ENCODE measurements around the gene LSM4. TPM values are rescaled to one million over a fixed set of nuclear protein-coding genes. Genes with fewer than 3 reads are reported as not detected.

LSM4 gene
- total and polyA plus RNA-seq, 2 of the 13 experiments (the other 11 are each of a cell fraction or from before 2014, with no cell fraction given), result 65.8 to 166 TPM

DNA sequence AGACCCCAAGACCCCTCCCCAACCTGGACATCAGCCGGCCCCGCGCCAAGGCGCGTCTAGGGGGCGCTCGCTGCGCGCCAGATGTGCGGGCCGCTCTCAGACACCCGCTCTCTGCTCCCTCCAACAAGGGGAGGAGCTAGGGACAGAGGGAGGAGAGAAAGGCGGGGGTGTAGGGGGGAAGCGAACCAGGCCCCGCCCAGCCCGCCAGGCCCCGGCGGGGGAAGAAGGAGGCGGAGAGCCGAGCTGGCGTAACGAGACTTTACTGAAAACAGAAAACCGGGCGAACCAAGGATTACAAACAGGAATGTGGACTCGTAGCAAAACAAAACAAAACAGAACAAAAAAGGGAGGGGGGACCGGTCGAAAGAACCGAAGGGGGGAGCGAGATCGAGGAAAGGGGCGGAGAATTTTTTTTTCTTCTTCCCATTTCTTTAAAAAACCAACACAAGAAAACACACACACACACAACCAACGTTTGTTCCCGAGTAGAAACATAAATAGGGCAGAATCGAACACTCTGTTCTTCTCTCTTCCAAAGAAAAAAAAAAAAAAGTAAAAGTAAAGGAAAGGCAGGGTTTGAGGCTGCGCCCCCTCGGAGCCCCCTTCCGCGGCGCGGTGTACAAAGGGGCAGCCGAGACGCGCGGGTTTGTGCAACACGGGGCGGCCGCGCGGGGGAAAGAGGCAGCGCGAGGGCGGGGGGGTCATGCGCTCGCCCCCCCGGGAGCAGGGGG is 43.2 kb downstream of the LSM4 start (continued):
- TF ChIP-seq JDP2 (CRISPR knock-in tag; IDR thresholded peaks at IDR 0.05; ENCODE audit: borderline replicate concordance), result no peak
- TF ChIP-seq KLF11 (CRISPR knock-in tag; IDR thresholded peaks at IDR 0.05), result no peak
- no peak for TF ChIP-seq NCOA5 (CRISPR knock-in tag; IDR thresholded peaks at IDR 0.05)
- TF ChIP-seq, protein P1, sequence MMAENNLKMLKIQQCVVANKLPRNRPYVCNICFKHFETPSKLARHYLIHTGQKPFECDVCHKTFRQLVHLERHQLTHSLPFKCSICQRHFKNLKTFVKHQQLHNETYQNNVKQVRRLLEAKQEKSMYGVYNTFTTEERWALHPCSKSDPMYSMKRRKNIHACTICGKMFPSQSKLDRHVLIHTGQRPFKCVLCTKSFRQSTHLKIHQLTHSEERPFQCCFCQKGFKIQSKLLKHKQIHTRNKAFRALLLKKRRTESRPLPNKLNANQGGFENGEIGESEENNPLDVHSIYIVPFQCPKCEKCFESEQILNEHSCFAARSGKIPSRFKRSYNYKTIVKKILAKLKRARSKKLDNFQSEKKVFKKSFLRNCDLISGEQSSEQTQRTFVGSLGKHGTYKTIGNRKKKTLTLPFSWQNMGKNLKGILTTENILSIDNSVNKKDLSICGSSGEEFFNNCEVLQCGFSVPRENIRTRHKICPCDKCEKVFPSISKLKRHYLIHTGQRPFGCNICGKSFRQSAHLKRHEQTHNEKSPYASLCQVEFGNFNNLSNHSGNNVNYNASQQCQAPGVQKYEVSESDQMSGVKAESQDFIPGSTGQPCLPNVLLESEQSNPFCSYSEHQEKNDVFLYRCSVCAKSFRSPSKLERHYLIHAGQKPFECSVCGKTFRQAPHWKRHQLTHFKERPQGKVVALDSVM (CRISPR knock-in tag; IDR thresholded peaks at IDR 0.05), result peak; percentile 44
- TF ChIP-seq ZNF563 (CRISPR knock-in tag; IDR thresholded peaks at IDR 0.05), result no peak
- TF ChIP-seq PHF8 (CRISPR knock-in tag; IDR thresholded peaks at IDR 0.05), result peak; percentile 19; the same call in 1 of the 2 replicates
- TF ChIP-seq, protein P2, sequence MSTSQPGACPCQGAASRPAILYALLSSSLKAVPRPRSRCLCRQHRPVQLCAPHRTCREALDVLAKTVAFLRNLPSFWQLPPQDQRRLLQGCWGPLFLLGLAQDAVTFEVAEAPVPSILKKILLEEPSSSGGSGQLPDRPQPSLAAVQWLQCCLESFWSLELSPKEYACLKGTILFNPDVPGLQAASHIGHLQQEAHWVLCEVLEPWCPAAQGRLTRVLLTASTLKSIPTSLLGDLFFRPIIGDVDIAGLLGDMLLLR (CRISPR knock-in tag; IDR thresholded peaks at IDR 0.05), result no peak
- no peak for TF ChIP-seq NFRKB (IDR thresholded peaks at IDR 0.05)
- peak; percentile 14 for TF ChIP-seq TGIF2 (CRISPR knock-in tag; IDR thresholded peaks at IDR 0.05)
- TF ChIP-seq THYN1 (CRISPR knock-in tag; IDR thresholded peaks at IDR 0.05; ENCODE audit: borderline replicate concordance, low read depth), result no peak
- TF ChIP-seq POGZ (CRISPR knock-in tag; IDR thresholded peaks at IDR 0.05), result no peak
- TF ChIP-seq ZNF546 (CRISPR knock-in tag; conservative IDR thresholded peaks at IDR 0.05), result no peak
- TF ChIP-seq, protein P3, sequence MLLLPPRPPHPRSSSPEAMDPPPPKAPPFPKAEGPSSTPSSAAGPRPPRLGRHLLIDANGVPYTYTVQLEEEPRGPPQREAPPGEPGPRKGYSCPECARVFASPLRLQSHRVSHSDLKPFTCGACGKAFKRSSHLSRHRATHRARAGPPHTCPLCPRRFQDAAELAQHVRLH (CRISPR knock-in tag; IDR thresholded peaks at IDR 0.05; ENCODE audit: borderline replicate concordance, low read depth), result no peak
- no peak for TF ChIP-seq KDM1A (CRISPR knock-in tag; IDR thresholded peaks at IDR 0.05)
- TF ChIP-seq NFKBIZ (CRISPR knock-in tag; IDR thresholded peaks at IDR 0.05), result no peak
- TF ChIP-seq GATAD1 (CRISPR knock-in tag; IDR thresholded peaks at IDR 0.05), result peak; percentile 75
- 0 out of 2 replicates have a peak, but pooled peaks have one; percentile 10 for TF ChIP-seq FOXK2 (IDR thresholded peaks at IDR 0.05)
- TF ChIP-seq, protein P4, sequence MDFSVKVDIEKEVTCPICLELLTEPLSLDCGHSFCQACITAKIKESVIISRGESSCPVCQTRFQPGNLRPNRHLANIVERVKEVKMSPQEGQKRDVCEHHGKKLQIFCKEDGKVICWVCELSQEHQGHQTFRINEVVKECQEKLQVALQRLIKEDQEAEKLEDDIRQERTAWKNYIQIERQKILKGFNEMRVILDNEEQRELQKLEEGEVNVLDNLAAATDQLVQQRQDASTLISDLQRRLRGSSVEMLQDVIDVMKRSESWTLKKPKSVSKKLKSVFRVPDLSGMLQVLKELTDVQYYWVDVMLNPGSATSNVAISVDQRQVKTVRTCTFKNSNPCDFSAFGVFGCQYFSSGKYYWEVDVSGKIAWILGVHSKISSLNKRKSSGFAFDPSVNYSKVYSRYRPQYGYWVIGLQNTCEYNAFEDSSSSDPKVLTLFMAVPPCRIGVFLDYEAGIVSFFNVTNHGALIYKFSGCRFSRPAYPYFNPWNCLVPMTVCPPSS (IDR thresholded peaks at IDR 0.05), result no peak
- peak; percentile 41 for TF ChIP-seq ZMYM4 (CRISPR knock-in tag; IDR thresholded peaks at IDR 0.05)
- TF ChIP-seq ZNF101 (CRISPR knock-in tag; IDR thresholded peaks at IDR 0.05; ENCODE audit: borderline replicate concordance, low read depth), result no peak
- peak; percentile 55; the same call in 1 of the 2 replicates for TF ChIP-seq ZSCAN20 (CRISPR knock-in tag; IDR thresholded peaks at IDR 0.05; ENCODE audit: borderline replicate concordance)
- no peak for TF ChIP-seq SIN3B (IDR thresholded peaks at IDR 0.05; ENCODE audit: low read length)
- no peak for TF ChIP-seq IKZF4 (CRISPR knock-in tag; IDR thresholded peaks at IDR 0.05; ENCODE audit: borderline replicate concordance, low read depth, not compliant biosample characterization)
- TF ChIP-seq, protein P5, sequence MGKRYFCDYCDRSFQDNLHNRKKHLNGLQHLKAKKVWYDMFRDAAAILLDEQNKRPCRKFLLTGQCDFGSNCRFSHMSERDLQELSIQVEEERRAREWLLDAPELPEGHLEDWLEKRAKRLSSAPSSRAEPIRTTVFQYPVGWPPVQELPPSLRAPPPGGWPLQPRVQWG (CRISPR knock-in tag; IDR thresholded peaks at IDR 0.05; ENCODE audit: borderline replicate concordance, low read depth), result no peak
- no peak for TF ChIP-seq ZNF598 (CRISPR knock-in tag; IDR thresholded peaks at IDR 0.05; ENCODE audit: borderline replicate concordance)
- TF ChIP-seq HNRNPL (IDR thresholded peaks at IDR 0.05; ENCODE audit: low read depth, low read length), result 0 out of 2 replicates have a peak, but pooled peaks have one; percentile 21
- no peak for TF ChIP-seq ZBTB3 (CRISPR knock-in tag; IDR thresholded peaks at IDR 0.05; ENCODE audit: borderline replicate concordance, low read depth)
